22Rv1 (cell line): Measurements from ENCODE around the gene ZNF438.

Experiments
- CTCF ChIP-seq: fragments of 450-650 bp; IDR thresholded peaks from 2 replicates; pipeline ENCODE4 v1.5.1; 2017; ENCODE audit warnings: mild to moderate bottlenecking
- ZFX ChIP-seq: fragments of 450-650 bp; IDR thresholded peaks from 2 replicates; pipeline ENCODE4 v1.6.1; 2017; ENCODE audit warnings: antibody characterized with exemption, borderline replicate concordance

- TF ChIP-seq CTCF (no peak), ZFX (no peak)
Measured at GRCh38 chr10:30862486-30862885, 169.2 kb downstream of the ZNF438 start.
